B cell (primary cell): ENCODE data around the gene TRAPPC3L. TPM values are rescaled to one million over a fixed set of nuclear protein-coding genes. Genes with fewer than 3 reads are reported as not detected.

Experiments used
- ATAC-seq: fragments of 200-7000 bp; cut with Tn5 transposase; one replicate; pipeline ENCODE4 v1.10.0; 2021; ENCODE audit warnings: low read depth, mild to moderate bottlenecking, moderate number of reproducible peaks, moderate library complexity
- CTCF ChIA-PET: fragments of 350-600 bp; sonication (Branson Sonifier 250); formaldehyde crosslinking; loops from one replicate; lab custom pipeline; 2021; ENCODE audit warnings: antibody characterized with exemption, inconsistent platforms; lab: Charles Lee
- POLR2A ChIA-PET: fragments of 350-600 bp; sonication (Branson Sonifier 250); formaldehyde crosslinking; loops from one replicate; lab custom pipeline; 2021; ENCODE audit warnings: antibody characterized with exemption; lab: Charles Lee
- DNase-seq: peaks from one replicate; pipeline ENCODE4 v3.0.0; 2013
- H2AFZ ChIP-seq: 2 replicates; pipeline ENCODE4 v1.6.1; 2012; ENCODE audit warnings: mild to moderate bottlenecking, low read depth, low read length; ENCODE audit not compliant: insufficient read depth, poor library complexity, severe bottlenecking
- H3K27ac ChIP-seq, 2 donors: 1 replicate in 1 of 2; 2 replicates in 1 of 2; pipeline ENCODE4 v1.5.1; 2012 to 2013; ENCODE audit warnings: low read length in 2 of 2, mild to moderate bottlenecking in 2 of 2, moderate library complexity in 1 of 2
- H3K27me3 ChIP-seq, 4 experiments: fragments of 200-600 bp in 1 of 4; sonication (generic) in 1 of 4; replicated peaks in 1 of 4; 1 replicate in 2 of 4; 2 replicates in 2 of 4; pipeline versions ENCODE4 v1.6.1 to v1.7.0; 2013 to 2016; ENCODE audit warnings: low read length in 3 of 4, mild to moderate bottlenecking in 2 of 4, mixed read lengths in 1 of 4, moderate library complexity in 1 of 4; ENCODE audit not compliant: insufficient read depth in 4 of 4, control insufficient read depth in 3 of 4; ENCODE audit errors: control extremely low read depth in 1 of 4
- H3K36me3 ChIP-seq, 2 experiments: replicated peaks in 1 of 2; 1 replicate in 1 of 2; 2 replicates in 1 of 2; pipeline versions ENCODE4 v1.6.1 to v1.7.1; 2013; ENCODE audit warnings: low read length in 1 of 2; ENCODE audit not compliant: insufficient read depth in 2 of 2, control insufficient read depth in 1 of 2; ENCODE audit errors: control extremely low read depth in 1 of 2, extremely low read depth in 1 of 2
- H3K4me1 ChIP-seq, 2 donors: fragments of 200-600 bp in 1 of 2; sonication (generic) in 1 of 2; 1 replicate in 1 of 2; 2 replicates in 1 of 2; pipeline versions ENCODE4 v1.5.1 to v1.6.1; 2013 to 2017; ENCODE audit warnings: low read length in 2 of 2; ENCODE audit not compliant: control insufficient read depth in 2 of 2, insufficient read depth in 2 of 2
- H3K4me2 ChIP-seq: replicated peaks from 2 replicates; pipeline ENCODE3; 2012; ENCODE audit warnings: mild to moderate bottlenecking, low read depth, low read length; ENCODE audit not compliant: poor library complexity, severe bottlenecking
- H3K4me3 ChIP-seq, 5 experiments: fragments of 200-600 bp in 1 of 5; sonication (generic) in 1 of 5; 1 replicate in 3 of 5; 2 replicates in 2 of 5; pipeline versions ENCODE4 v1.5.1 to v1.7.0; 2011 to 2016; ENCODE audit warnings: low read length in 4 of 5, mild to moderate bottlenecking in 4 of 5, low read depth in 2 of 5, control low read depth in 1 of 5, moderate library complexity in 1 of 5; ENCODE audit not compliant: insufficient read depth in 1 of 5; ENCODE audit errors: control extremely low read depth in 1 of 5, extremely low read depth in 1 of 5
- H3K79me2 ChIP-seq: fragments of 200-600 bp; sonication (generic); one replicate; pipeline ENCODE4 v1.6.0; 2016; ENCODE audit warnings: low read length; ENCODE audit not compliant: control insufficient read depth, insufficient read depth
- H3K9ac ChIP-seq: fragments of 200-600 bp; sonication (generic); 2 replicates; pipeline ENCODE4 v1.6.1; 2017; ENCODE audit warnings: mild to moderate bottlenecking, low read length, moderate library complexity
- H3K9me3 ChIP-seq, 3 donors: one replicate each; pipeline versions ENCODE4 v1.6.1 to v1.7.1; 2013; ENCODE audit warnings: low read length in 2 of 3; ENCODE audit not compliant: control insufficient read depth in 2 of 3, insufficient read depth in 1 of 3; ENCODE audit errors: control extremely low read depth in 1 of 3
- H4K20me1 ChIP-seq: 2 replicates; pipeline ENCODE4 v1.6.0; 2012; ENCODE audit warnings: mild to moderate bottlenecking, low read length; ENCODE audit not compliant: insufficient read depth, control insufficient read depth, poor library complexity, severe bottlenecking
- H3K27ac Mint-ChIP-seq: one replicate; pipeline ENCODE4 v1.8.0; 2021; ENCODE audit warnings: mixed read lengths
- H3K27me3 Mint-ChIP-seq: one replicate; pipeline ENCODE4 v1.8.0; 2021; ENCODE audit warnings: mixed read lengths
- H3K4me1 Mint-ChIP-seq: one replicate; pipeline ENCODE4 v1.8.0; 2021; ENCODE audit warnings: mixed read lengths
- H3K4me3 Mint-ChIP-seq: one replicate; pipeline ENCODE4 v1.8.0; 2021; ENCODE audit warnings: mixed read lengths
- H3K9me3 Mint-ChIP-seq: one replicate; pipeline ENCODE4 v1.8.0; 2022; ENCODE audit warnings: mixed read lengths; ENCODE audit not compliant: insufficient read depth
- WGBS: methylation state at CpG from one replicate; pipeline ENCODE4 v1.1.5; 2013; ENCODE audit warnings: missing lambda C conversion rate; ENCODE audit not compliant: insufficient coverage; 5-methylcytosine and 5-hydroxymethylcytosine counted together
- intact Hi-C: fragments of 100-400 bp; cut with micrococcal nuclease; formaldehyde crosslinking; loops from one replicate; pipeline ENCODE4 v1.10.0; 2022
- polyA plus RNA-seq: library from polyadenylated mRNA; depleted of rRNA; stranded (reverse); fragments of >200 nt; gene quantifications from 2 replicates; pipeline ENCODE4 v1.2.3, GENCODE V29; 2012
- total RNA-seq, 2 donors: library from RNA; stranded (reverse); fragments of 120-200 nt in 1 of 2; gene quantifications; 1 replicate in 1 of 2; 2 replicates in 1 of 2; pipeline versions ENCODE4 v1.2.3 to v1.2.4, GENCODE V29; 2013 to 2022
- TF ChIP-seq, protein P1 (sequence below): fragments of 200-600 bp; IDR thresholded peaks from one replicate; pipeline ENCODE4 v1.8.0; 2022; ENCODE audit warnings: antibody characterized with exemption, mild to moderate bottlenecking

The TRAPPC3L gene
- total and polyA plus RNA-seq, 2 donors (not counting 1 experiment from before 2014, with no cell fraction given): not detected

DNA sequence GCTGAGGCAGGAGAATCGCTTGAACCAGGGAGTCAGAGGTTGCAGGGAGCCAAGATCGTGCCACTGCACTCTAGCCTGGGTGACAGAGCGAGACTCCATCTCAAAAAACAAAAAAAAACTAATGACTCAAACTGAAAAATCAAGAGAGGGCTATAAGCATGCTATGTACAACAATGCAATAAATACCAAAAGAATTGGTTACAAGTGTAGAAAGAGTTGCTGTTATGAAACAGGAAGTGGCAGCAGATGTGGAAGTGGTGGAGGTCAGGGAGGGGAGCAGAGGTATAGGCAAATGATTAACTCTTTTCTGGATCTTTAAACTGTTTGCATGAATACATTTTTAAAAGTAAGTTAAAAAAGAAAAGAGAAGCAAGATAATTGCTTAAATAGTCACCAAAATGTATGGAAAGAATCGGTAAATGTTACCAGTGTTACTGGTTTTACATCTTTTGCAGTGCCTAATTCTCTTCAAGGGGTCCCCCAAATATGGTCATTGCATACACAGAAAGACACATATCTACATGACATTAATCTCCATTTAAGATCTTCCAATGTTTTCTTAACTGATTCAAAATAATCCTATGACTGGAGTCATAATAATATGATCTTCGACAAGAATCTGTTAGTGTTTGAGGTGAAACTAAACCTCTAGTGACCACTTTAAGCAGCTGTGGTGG lies 69.3 kb downstream of the TRAPPC3L start:
- Histone ChIP-seq H3K79me2 (no peaks in the 10 kb centered on the region), H3K27me3 (no peaks in the 10 kb centered on the region), H3K9me3 (no peaks in the 10 kb centered on the region), H3K9ac (peak overlapping the region; percentile 56), H2AFZ (peak overlapping the region; percentile 24), H4K20me1 (no peaks in the 10 kb centered on the region), H3K4me2 (peak overlapping the region; percentile 67), H3K27ac (peak overlapping the region; percentile 68 to 72), H3K4me1 (peaks cover 24 to 26% of the 10 kb centered on the region in 2 donors), H3K36me3 (no peaks in the 10 kb centered on the region), H3K4me3 (peak overlapping the region; percentile 9 to 63 (median 25))
- H3K27me3 Mint-ChIP-seq: no peaks in the 10 kb centered on the region
- peak overlapping the region; percentile 92 for H3K27ac Mint-ChIP-seq
- H3K4me1 Mint-ChIP-seq: peaks cover 33% of the 10 kb centered on the region
- ChIA-PET CTCF (interaction anchor here (0.6 to 1.5 kb wide), 2 partner anchors 188 to 197 kb away, joined by 3 to 6 read pairs; partner anchors contain the start of gene TSPYL1), POLR2A (interaction anchor here (0.7 kb wide), 1 partner anchor 83 kb away, joined by 3 read pairs; no protein-coding TSS in a partner anchor)
- no peaks in the 10 kb centered on the region for H3K9me3 Mint-ChIP-seq
- 11% methylated on average over 3 of the region's 5 CpGs for WGBS
- H3K4me3 Mint-ChIP-seq: peak overlapping the region; percentile 78
- TF ChIP-seq, protein P1, sequence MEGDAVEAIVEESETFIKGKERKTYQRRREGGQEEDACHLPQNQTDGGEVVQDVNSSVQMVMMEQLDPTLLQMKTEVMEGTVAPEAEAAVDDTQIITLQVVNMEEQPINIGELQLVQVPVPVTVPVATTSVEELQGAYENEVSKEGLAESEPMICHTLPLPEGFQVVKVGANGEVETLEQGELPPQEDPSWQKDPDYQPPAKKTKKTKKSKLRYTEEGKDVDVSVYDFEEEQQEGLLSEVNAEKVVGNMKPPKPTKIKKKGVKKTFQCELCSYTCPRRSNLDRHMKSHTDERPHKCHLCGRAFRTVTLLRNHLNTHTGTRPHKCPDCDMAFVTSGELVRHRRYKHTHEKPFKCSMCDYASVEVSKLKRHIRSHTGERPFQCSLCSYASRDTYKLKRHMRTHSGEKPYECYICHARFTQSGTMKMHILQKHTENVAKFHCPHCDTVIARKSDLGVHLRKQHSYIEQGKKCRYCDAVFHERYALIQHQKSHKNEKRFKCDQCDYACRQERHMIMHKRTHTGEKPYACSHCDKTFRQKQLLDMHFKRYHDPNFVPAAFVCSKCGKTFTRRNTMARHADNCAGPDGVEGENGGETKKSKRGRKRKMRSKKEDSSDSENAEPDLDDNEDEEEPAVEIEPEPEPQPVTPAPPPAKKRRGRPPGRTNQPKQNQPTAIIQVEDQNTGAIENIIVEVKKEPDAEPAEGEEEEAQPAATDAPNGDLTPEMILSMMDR: no peak
- peak; percentile 75 for DNase-seq
- intact Hi-C loops: loop anchor here (1.0 kb wide), 2 partner anchors 11 to 107 kb away; no protein-coding TSS in a partner anchor
- peak; percentile 99 for ATAC-seq

DNA sequence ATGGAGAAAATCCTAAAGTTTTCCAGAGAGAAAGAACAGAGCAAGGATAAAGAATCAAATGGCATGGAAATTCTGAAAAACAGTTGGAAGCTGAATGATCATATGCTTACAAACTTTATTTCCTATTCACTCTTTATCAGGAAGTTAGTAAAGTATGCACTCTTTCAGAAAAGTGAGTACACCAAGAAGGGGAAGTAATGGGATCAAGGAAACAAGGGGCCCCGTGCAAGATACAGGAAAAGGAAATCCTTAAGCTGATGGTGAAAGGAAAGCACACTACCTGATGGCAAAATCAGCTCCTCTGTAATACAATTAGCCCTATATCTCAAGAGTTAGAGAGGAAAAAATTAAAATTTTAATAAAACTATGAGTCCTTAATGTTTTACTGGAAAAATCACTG lies 70.3 kb downstream of the TRAPPC3L start:
- Histone ChIP-seq H2AFZ (no peak overlapping the region), H3K4me2 (peak overlapping the region; percentile 67), H4K20me1 (no peaks in the 10 kb centered on the region), H3K36me3 (no peaks in the 10 kb centered on the region), H3K4me3 (peak overlapping the region in 3 of 5 experiments; percentile 9 to 63 (median 34)), H3K9me3 (no peaks in the 10 kb centered on the region), H3K79me2 (no peaks in the 10 kb centered on the region), H3K9ac (peak overlapping the region; percentile 56), H3K27me3 (no peaks in the 10 kb centered on the region), H3K4me1 (peaks cover 24 to 26% of the 10 kb centered on the region in 2 donors), H3K27ac (peak overlapping the region; percentile 68 to 72)
- ChIA-PET CTCF (interaction anchor here (0.6 to 1.5 kb wide), 2 partner anchors 187 to 196 kb away, joined by 3 to 6 read pairs; partner anchors contain the start of gene TSPYL1), POLR2A (interaction anchor here (0.7 to 1.2 kb wide), 2 partner anchors 10 to 82 kb away, joined by 3 read pairs; no protein-coding TSS in a partner anchor)
- Mint-ChIP-seq H3K4me1 (peaks cover 33% of the 10 kb centered on the region), H3K4me3 (peak overlapping the region; percentile 78), H3K27me3 (no peaks in the 10 kb centered on the region), H3K9me3 (no peaks in the 10 kb centered on the region), H3K27ac (peak overlapping the region; percentile 92)
- intact Hi-C loops: no loop called here
- TF ChIP-seq, protein P1: no peak
- no CpG with 5 or more reads among the region's 1 CpG for WGBS
- ATAC-seq (no peak), DNase-seq (peak; percentile 20)
